Stimulated activated CD4-positive, alpha-beta T cell treated with anti-CD3 and anti-CD28 coated beads, Interleukin-1b, Interleukin-23, amount 100 ng/mL, for 1 hour (primary cell): ENCODE measurements around the gene ATOH1.

ENCODE experiments used
- DNase-seq, 2 donors: peaks; one replicate each; pipeline ENCODE4 v3.0.0-alpha.2; 2020; ENCODE audit warnings: low read depth in 2 of 2

ATOH1 gene

DNA sequence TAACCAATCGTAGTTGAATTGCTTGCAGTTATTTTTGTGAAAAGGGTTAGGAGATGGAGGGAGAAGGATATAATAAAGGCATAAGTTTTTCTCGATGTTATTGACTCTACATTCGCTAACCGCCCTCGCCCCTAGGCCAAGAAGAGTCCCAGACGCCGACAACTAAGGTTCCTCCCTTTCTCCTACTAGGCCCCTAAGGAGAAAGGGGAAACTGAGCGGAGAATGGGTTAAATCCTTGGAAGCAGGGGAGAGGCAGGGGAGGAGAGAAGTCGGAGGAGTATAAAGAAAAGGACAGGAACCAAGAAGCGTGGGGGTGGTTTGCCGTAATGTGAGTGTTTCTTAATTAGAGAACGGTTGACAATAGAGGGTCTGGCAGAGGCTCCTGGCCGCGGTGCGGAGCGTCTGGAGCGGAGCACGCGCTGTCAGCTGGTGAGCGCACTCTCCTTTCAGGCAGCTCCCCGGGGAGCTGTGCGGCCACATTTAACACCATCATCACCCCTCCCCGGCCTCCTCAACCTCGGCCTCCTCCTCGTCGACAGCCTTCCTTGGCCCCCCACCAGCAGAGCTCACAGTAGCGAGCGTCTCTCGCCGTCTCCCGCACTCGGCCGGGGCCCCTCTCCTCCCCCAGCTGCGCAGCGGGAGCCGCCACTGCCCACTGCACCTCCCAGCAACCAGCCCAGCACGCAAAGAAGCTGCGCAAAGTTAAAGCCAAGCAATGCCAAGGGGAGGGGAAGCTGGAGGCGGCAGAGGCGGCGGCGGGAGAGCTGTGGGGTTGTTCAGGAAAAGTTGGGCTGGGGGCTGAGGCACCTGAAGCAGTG lies 5.9 kb downstream of the ATOH1 start:
- DNase-seq: no peak

DNA sequence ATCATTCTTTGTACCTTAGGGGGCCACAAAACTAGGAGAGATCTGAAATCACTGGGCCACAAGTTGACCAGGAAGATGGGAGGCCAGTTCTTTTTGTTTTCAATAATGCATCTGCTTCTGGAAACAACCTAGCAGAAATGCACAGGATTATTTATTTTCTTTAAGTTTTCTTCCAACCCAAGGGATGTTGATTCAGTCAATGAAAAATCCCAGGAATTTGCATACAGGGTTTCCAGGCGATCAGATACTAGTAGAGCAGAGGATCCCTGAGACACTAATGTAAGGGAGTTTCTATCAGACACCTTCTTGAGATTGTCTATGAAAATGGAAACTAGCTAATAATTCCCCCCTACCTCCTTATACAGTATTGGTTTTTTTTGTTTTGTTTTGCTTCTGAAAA lies 7.4 kb downstream of the ATOH1 start:
- DNase-seq: no peak

DNA sequence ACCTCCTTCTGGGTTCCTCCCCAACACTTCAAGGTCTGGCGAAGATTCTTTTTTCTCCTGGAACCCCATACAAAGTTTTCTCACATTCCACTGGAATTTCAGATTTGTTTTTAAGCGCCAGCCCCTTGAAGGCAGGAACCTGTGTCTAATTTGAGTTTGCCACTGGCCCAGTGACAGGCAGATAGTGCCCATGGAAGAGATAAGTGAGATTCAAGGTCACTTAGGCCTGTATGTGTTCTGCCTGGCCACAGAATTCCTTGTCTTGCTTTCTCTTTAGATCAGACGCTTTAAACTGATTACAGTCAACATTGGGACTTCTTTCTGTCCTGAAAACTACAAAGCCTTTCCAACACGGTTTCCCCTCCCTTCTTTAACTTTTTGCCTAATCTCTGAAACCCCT lies 11.2 kb downstream of the ATOH1 start:
- DNase-seq: no peak

DNA sequence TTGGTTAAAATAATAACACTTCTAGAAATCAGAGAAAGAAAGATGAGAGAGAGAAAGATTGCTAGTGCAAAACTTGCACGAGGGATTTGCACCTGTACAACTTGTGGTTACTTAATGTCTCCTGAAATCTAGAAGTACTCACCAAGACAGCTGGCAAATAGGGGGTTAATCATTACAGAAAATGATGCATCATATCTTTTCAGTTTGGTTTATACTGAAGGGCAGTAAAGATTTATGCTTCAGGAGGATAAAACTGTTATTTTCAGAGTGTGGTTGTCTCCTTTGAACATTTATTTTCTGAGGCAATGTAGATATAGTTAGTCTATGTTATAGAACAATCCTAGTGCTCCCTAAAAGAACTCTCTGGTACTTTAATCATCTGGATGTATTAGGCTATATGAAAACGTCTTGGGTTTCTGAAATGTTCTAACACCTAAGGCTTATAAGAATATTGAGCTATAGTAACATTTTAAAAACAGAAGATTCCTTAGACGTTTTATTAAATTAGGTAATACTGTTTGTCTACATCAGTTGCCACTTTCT lies 13.3 kb downstream of the ATOH1 start:
- DNase-seq: no peak

DNA sequence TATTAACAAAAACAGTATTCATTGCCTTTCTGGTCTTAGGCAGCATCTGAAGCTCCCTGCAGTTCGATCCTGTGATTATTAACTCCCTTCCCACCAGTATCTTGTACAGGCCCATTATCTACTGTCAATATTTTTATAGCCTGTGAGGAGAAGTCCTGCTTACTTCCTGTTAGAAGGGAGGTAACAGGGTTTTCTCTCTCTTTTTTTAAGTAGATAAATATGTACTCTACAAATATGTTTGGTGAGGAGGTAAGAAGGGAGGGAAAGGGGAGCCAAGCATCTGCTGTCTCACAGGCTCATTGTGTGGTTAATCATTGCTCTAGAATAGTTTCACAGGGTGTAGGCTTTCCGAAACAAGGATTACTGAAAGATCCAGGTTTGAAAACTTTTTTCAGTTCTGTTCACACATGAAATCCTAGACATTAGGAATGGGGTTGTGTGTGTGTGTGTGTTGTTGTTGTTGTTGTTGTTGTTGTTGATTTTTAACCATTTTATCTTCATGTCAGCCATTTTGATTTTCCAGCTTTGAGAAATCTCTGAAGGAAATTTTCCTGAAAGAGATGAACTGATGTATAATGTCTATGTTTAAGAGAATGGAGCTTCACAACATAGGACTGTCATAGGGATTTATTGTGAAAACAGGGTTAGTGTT lies 14.2 kb downstream of the ATOH1 start:
- DNase-seq: no peak

DNA sequence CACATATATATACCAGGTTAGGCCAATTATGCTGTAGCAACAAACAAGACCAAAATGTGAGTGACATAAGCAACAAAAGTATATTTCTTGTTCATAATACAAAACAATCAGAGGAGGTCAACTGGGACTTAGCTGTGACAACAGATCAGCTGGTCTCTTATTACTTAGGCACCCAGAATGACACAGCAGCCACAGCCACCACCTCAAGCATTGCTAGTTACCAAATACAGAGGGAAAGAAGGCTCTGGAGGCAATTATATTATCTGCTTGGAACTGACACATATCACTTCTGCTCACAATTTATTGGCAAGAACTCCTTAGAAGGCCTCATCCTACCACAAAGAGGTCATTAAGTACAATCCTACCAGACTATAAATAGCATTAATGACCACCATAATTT lies 15.2 kb downstream of the ATOH1 start:
- DNase-seq: no peak

DNA sequence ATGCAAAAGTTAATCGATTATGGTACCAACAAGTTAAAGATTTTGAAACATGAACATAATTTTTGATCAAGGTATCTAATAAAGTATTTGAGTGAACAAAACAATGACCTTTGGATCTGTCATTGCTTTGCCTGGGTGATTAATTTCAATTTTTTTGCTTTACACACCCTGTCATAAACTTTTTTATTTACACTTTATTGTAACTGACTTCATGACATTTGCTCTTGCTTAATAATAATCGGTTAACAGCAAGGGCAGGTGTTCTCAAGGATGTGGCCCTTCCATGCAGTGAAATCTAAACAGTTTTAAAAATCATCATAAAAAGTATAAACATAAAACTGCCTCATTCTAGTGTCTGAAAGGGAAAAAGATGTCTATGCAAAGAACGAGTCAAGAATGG lies 24.1 kb downstream of the ATOH1 start:
- no peak for DNase-seq

DNA sequence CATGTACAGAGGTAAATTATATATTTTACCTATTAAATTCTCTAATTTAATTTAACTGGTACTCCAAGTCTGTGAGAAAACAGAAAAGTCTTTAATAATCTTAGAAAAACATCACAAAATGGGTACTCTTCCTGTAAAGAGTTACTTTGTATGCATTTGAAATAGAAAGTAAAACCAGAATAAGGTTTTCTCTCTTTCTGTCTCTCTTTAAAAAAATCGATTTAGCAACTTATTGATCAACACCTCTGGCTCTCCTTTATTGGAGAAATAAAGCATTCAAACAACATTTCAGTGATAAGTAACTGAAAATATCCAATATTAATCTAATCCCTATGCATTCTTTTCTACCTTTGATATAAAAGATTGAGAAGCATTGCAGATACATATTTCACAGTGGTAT lies 27.4 kb downstream of the ATOH1 start:
- DNase-seq: no peak

DNA sequence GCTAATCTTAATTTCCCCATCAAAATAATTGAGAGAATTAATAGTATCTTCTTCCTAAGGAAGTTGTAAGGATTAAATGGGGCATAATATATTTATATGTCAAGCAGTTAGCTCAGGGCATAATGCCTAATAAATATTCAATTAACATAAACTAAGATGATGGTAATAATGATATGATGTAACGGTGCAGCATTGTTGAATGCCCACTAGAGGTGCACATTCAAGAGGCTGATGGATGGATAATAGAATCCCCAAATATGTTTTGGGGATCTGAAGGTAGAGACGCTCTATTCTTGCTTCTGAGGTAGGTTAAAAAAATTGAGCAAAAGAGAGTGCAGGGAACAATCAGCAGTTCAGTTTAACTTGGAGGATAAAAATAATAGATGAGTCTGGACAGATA lies 37.1 kb downstream of the ATOH1 start:
- DNase-seq: no peak

DNA sequence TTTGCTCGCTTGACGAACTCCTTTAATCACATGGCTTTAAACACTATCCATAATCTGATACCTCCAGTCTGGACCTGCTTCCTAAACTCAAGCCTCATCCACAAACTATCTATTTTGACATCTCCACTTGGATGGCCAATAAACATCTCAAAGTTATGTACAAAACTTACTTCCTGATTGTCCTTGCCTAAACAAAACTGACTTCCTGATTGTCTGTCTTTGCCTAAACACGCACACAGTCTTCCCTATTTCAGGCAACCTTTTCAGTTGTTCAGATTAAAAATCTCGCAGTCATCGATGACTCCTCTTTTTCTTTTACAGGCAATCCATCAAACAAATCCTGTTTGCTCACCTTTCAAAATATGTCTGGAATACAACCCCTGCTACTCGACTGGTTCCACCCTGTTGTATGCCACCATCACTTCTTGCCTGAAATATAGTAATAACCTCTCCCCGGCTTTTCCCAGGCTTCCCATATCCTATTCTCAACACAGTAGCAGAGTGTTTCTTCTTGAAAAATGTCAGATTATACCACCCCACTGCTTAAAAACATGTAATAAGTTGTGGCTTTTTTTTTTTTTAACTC lies 39.0 kb downstream of the ATOH1 start:
- DNase-seq: no peak

DNA sequence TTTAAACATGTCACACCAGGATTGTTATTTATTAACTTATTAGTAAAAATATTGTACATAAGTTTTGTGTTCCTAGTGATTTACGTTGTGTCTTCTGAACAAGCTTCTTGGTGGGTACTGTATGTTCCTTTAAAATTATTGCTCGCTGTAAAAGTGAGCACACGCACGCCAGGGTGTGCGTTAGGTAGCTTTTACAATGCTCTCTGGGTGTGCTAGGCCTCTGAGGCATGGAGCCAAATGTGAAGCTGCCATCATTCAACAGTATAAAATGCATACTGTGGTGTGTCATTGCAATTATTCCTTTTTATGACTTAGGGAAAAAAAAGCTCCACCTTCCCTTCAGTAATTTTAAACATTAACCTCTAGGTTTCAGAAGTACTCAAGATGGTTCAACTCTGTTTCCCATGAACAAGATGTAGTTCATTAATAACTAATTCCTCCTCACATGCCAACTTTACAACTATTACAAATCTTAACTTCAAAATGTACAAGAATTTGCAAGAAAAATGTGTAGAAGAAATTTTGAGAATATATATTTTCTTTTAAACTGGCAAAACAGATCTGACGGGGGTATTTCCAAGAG lies 42.4 kb downstream of the ATOH1 start:
- DNase-seq: no peak

DNA sequence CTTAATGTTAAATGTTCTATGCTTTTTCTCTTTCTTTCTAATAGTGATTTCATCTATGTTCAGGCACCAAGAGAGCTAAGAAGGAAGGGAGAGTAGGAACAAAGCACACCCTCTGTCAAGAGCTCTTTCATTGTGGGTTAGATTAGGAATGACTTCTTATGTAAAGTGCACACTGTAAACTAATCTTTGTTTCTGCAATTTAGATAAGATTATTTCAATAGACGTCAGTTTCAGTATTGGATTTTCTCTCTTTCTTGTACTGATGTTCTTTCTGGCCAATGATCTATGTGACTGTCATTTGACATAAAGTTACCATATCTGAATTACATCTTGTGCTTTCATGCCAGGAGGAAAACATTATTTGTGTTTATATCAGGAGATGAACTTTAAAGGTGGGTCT lies 48.2 kb downstream of the ATOH1 start:
- no peak for DNase-seq

DNA sequence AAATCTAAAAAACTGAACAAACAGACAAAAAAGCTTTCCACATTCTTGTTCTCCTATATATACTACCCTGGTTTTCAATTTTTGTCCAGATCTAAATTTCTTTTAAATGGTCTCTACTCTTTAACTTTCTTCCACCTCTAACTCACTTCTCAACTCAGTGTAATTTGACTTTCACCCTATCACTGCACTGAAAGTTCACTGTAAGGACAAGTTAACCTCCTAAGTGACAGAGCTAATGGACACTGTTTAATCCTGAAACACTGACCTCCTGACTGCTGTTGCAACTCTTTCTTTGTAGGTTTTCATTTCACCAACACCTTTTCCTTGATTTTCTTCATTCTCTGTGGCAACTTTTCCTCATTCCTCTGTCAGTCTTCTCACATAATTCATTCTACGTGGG lies 50.0 kb downstream of the ATOH1 start:
- no peak for DNase-seq

DNA sequence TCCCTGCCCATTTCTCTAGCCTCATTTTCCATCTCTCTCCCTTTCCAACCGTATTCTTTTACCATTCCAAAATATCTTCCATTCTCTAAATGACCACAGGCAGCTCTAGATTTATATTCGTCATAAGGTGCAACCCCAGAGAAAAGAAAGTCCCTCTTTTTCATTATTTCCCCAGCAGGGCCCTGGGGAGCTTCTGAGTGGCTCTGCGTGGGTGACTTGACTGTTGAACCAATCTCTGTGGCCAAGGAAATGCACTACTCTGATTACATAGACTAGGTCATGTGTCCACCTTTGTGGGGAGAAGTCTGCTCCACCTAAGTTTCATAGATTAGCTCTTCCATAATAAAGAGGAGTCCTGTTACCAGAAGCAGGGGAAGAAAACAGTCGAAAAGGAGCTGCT lies 51.4 kb downstream of the ATOH1 start:
- no peak for DNase-seq
